PC-3 (cell line): Measurements from ENCODE around the gene ADAM22. TPM values are rescaled to one million over a fixed set of nuclear protein-coding genes. Genes with fewer than 3 reads are reported as not detected.
"Not testable (repeated sequence)": the region's sequence is repeated elsewhere in the genome, so short reads cannot be mapped to it uniquely, and the experiment has no call there.

Experiments used
- ATAC-seq: fragments of 200-7000 bp; cut with Tn5 transposase; 2 replicates; pipeline ENCODE4 v1.9.1; 2020; ENCODE audit warnings: mild to moderate bottlenecking, moderate library complexity
- BruUV-seq: library from RNA; stranded (reverse); fragments of 400-500 nt; replicated peaks from 2 replicates; lab custom pipeline; 2021; lab: Mats Ljungman, UMichigan
- CTCF ChIA-PET: fragments of 300-600 bp; sonication (Branson Sonifier 250); formaldehyde crosslinking; loops from one replicate; lab custom pipeline; 2022; ENCODE audit warnings: antibody characterized with exemption; lab: Charles Lee
- POLR2A ChIA-PET: fragments of 300-600 bp; sonication (Branson Sonifier 250); formaldehyde crosslinking; loops from one replicate; lab custom pipeline; 2022; ENCODE audit warnings: antibody characterized with exemption; ENCODE audit not compliant: unreplicated experiment; lab: Charles Lee
- DNase-seq: peaks from one replicate; pipeline ENCODE4 v3.0.0-alpha.2; 2015
- H2AFZ ChIP-seq: fragments of 300-600 bp; sonication (generic); 2 replicates; pipeline ENCODE4 v1.6.0; 2016; ENCODE audit warnings: antibody characterized with exemption, low read length
- H3F3A ChIP-seq: fragments of 300-600 bp; sonication (generic); one replicate; pipeline ENCODE4 v1.6.0; 2017; ENCODE audit warnings: antibody characterized with exemption, low read length, control low read depth, mild to moderate bottlenecking; ENCODE audit not compliant: unreplicated experiment
- H3K27ac ChIP-seq: fragments of 300-600 bp; sonication (generic); 2 replicates; pipeline ENCODE4 v1.5.1; 2016; ENCODE audit warnings: mild to moderate bottlenecking, low read length
- H3K27me3 ChIP-seq: fragments of 300-600 bp; sonication (generic); 2 replicates; pipeline ENCODE4 v1.6.1; 2016; ENCODE audit warnings: low read length, mixed read lengths
- H3K36me3 ChIP-seq: fragments of 300-600 bp; sonication (generic); 2 replicates; pipeline ENCODE4 v1.6.1; 2016; ENCODE audit warnings: low read depth, mixed run types, low read length, mixed read lengths
- H3K4me1 ChIP-seq: fragments of 300-600 bp; sonication (generic); 2 replicates; pipeline ENCODE4 v1.5.1; 2016; ENCODE audit warnings: low read length; ENCODE audit not compliant: insufficient read depth
- H3K4me2 ChIP-seq: fragments of 300-600 bp; sonication (generic); 2 replicates; pipeline ENCODE4 v1.6.0; 2016; ENCODE audit warnings: low read length
- H3K4me3 ChIP-seq: fragments of 300-600 bp; sonication (generic); 2 replicates; pipeline ENCODE4 v1.5.1; 2016; ENCODE audit warnings: mild to moderate bottlenecking, low read length, mixed read lengths
- H3K79me2 ChIP-seq: fragments of 300-600 bp; sonication (generic); 2 replicates; pipeline ENCODE4 v1.6.1; 2017; ENCODE audit warnings: low read length, mixed read lengths
- H3K9ac ChIP-seq: fragments of 300-600 bp; sonication (generic); 2 replicates; pipeline ENCODE4 v1.6.0; 2016; ENCODE audit warnings: mild to moderate bottlenecking, low read length
- H3K9me2 ChIP-seq: fragments of 300-600 bp; sonication (generic); replicated peaks from 2 replicates; pipeline ENCODE4 v1.6.1; 2016; ENCODE audit warnings: mixed run types, low read length, mixed read lengths
- H3K9me3 ChIP-seq: fragments of 300-600 bp; sonication (generic); 2 replicates; pipeline ENCODE4 v1.6.1; 2016; ENCODE audit warnings: low read length, mixed read lengths
- H4K20me1 ChIP-seq: fragments of 300-600 bp; sonication (generic); 2 replicates; pipeline ENCODE4 v1.6.1; 2016; ENCODE audit warnings: low read length, mixed read lengths
- EZH2 ChIP-seq: fragments of 300-600 bp; sonication (generic); IDR thresholded peaks from one replicate; pipeline ENCODE4 v1.6.1; 2017; ENCODE audit warnings: antibody characterized with exemption, mild to moderate bottlenecking, low read length; ENCODE audit not compliant: unreplicated experiment
- EZH2phosphoT487 ChIP-seq: fragments of 300-600 bp; sonication (generic); IDR thresholded peaks from 2 replicates; pipeline ENCODE4 v1.6.1; 2018; ENCODE audit warnings: mild to moderate bottlenecking, antibody characterized with exemption, low read length, borderline replicate concordance
- intact Hi-C: fragments of 100-400 bp; cut with micrococcal nuclease; formaldehyde crosslinking; loops from 2 replicates; pipeline ENCODE4 v1.9.0; 2023
- total RNA-seq: library from RNA; depleted of rRNA; stranded (reverse); fragments of >200 nt; gene quantifications from 2 replicates; pipeline ENCODE4 v1.2.3, GENCODE V29; 2014
- TF ChIP-seq, protein P1 (sequence below): fragments of 300-600 bp; sonication (generic); conservative IDR thresholded peaks from 2 replicates; pipeline ENCODE4 v1.5.1; 2017; ENCODE audit warnings: antibody characterized with exemption, low read depth, mild to moderate bottlenecking, low read length

Gene ADAM22
- total RNA-seq, 1 experiment from 2014 or later = 4.4 TPM

- H3K4me3 ChIP-seq = no peak overlapping the region
- no peak overlapping the region for H3K27ac ChIP-seq
- no peak overlapping the region for H2AFZ ChIP-seq
- H3K27me3 ChIP-seq = no peaks in the 10 kb centered on the region
- TF ChIP-seq, protein P1, sequence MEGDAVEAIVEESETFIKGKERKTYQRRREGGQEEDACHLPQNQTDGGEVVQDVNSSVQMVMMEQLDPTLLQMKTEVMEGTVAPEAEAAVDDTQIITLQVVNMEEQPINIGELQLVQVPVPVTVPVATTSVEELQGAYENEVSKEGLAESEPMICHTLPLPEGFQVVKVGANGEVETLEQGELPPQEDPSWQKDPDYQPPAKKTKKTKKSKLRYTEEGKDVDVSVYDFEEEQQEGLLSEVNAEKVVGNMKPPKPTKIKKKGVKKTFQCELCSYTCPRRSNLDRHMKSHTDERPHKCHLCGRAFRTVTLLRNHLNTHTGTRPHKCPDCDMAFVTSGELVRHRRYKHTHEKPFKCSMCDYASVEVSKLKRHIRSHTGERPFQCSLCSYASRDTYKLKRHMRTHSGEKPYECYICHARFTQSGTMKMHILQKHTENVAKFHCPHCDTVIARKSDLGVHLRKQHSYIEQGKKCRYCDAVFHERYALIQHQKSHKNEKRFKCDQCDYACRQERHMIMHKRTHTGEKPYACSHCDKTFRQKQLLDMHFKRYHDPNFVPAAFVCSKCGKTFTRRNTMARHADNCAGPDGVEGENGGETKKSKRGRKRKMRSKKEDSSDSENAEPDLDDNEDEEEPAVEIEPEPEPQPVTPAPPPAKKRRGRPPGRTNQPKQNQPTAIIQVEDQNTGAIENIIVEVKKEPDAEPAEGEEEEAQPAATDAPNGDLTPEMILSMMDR = no peak
- TF ChIP-seq EZH2phosphoT487 = no peak
- TF ChIP-seq EZH2 = no peak
- no peak overlapping the region for H3K4me2 ChIP-seq
- H4K20me1 ChIP-seq = no peaks in the 10 kb centered on the region
- H3K9me3 ChIP-seq = no peaks in the 10 kb centered on the region
- H3K9me2 ChIP-seq = no peaks in the 10 kb centered on the region
- ATAC-seq = no peak
- BruUV-seq = no TSS peak
- no peaks in the 10 kb centered on the region for H3F3A ChIP-seq
- intact Hi-C loops = no loop called here
- H3K79me2 ChIP-seq = no peaks in the 10 kb centered on the region
- CTCF ChIA-PET = no interaction called here
- DNase-seq = no peak
- no peaks in the 10 kb centered on the region for H3K36me3 ChIP-seq
- H3K4me1 ChIP-seq = no peaks in the 10 kb centered on the region
- POLR2A ChIA-PET = no interaction called here
- H3K9ac ChIP-seq = no peak overlapping the region
Measured at GRCh38 chr7:87919875-87920274, 14.2 kb upstream of the ADAM22 start.

- Histone ChIP-seq H4K20me1 (no peaks in the 10 kb centered on the region), H3K4me2 (no peak overlapping the region), H3K79me2 (no peaks in the 10 kb centered on the region), H3K9ac (no peak overlapping the region), H3K4me3 (no peak overlapping the region), H3K27ac (no peak overlapping the region), H2AFZ (no peak overlapping the region), H3K27me3 (no peaks in the 10 kb centered on the region), H3K9me2 (no peaks in the 10 kb centered on the region), H3K36me3 (no peaks in the 10 kb centered on the region), H3K4me1 (no peaks in the 10 kb centered on the region), H3K9me3 (no peaks in the 10 kb centered on the region), H3F3A (no peaks in the 10 kb centered on the region)
- TF ChIP-seq, protein P1 = no peak
- no peak for TF ChIP-seq EZH2phosphoT487
- TF ChIP-seq EZH2 = no peak
- ATAC-seq = no peak
- BruUV-seq = no TSS peak
- DNase-seq = no peak
- POLR2A ChIA-PET = no interaction called here
- CTCF ChIA-PET = no interaction called here
- intact Hi-C loops = no loop called here
Measured at GRCh38 chr7:87920578-87920977, 13.5 kb upstream of the ADAM22 start.

DNA sequence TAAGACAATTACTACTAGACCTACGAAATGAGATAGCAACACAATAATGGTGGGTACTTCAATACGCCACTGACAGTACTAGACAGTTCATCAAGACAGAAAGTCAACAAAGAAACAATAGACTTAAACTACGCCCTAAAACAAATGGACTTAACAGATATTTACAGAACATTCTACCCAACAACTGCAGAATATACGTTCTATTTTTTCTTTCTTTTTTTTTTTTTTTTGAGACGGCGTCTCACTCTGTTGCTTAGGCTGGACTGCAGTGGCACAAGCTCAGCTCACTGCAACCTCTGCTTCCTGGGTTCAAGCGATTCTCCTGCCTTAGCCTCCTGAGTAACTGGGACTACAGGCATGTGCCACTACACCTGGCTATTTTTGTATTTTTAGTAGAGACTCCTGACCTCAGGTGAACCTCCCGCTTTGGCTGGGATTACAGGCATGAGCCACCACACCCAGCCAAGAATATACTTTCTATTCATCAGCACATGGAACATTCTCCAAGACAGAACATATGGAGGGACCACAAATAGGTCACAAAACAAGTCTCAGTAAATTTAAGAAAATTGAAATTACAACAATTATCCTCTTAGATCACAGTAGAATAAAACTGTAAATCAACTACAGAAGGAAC, 11.2 kb upstream of the ADAM22 start:
- ATAC-seq, intact Hi-C loops, BruUV-seq, H4K20me1 ChIP-seq, POLR2A ChIA-PET, H3K79me2 ChIP-seq, H3K9me2 ChIP-seq, H3K4me1 ChIP-seq, H3K9ac ChIP-seq, H2AFZ ChIP-seq, H3F3A ChIP-seq, H3K9me3 ChIP-seq, DNase-seq, H3K36me3 ChIP-seq, H3K27ac ChIP-seq, CTCF ChIA-PET, H3K4me3 ChIP-seq, H3K27me3 ChIP-seq, H3K4me2 ChIP-seq: not testable (repeated sequence)
